SK-N-SH (cell line): ENCODE data around the gene ZNF774.
"Not testable (repeated sequence)": the region's sequence is repeated elsewhere in the genome, so short reads cannot be mapped to it uniquely, and the experiment has no call there.

Experiments used
- CHD2 ChIP-seq: fragments of 150-350 bp; IDR thresholded peaks from 2 replicates; pipeline ENCODE4 v1.6.1; 2018; ENCODE audit warnings: low read length; ENCODE audit not compliant: partially characterized antibody
- EP300 ChIP-seq, 2 experiments: IDR thresholded peaks; 2 replicates each; pipeline versions ENCODE4 v1.4.0 to v1.6.1; 2012; ENCODE audit warnings: borderline replicate concordance in 1 of 2, low read depth in 1 of 2, low read length in 1 of 2
- FOXM1 ChIP-seq: IDR thresholded peaks from 2 replicates; pipeline ENCODE4 v1.4.0; 2012; ENCODE audit warnings: low read depth, mild to moderate bottlenecking
- JUND ChIP-seq: IDR thresholded peaks from 2 replicates; pipeline ENCODE4 v1.4.0; 2012
- RAD21 ChIP-seq: IDR thresholded peaks from 2 replicates; pipeline ENCODE4 v1.6.1; 2012; ENCODE audit warnings: mild to moderate bottlenecking, low read length
- REST ChIP-seq: IDR thresholded peaks from 2 replicates; pipeline ENCODE4 v1.6.1; 2012; ENCODE audit warnings: mild to moderate bottlenecking, low read depth, low read length, moderate library complexity
- TEAD4 ChIP-seq: IDR thresholded peaks from 2 replicates; pipeline ENCODE4 v1.4.0; 2012; ENCODE audit warnings: mild to moderate bottlenecking, borderline replicate concordance; ENCODE audit not compliant: insufficient read depth
- TF ChIP-seq, protein P1 (sequence below): fragments of 200-600 bp; sonication (generic); IDR thresholded peaks from 2 replicates; pipeline ENCODE4 v1.6.1; 2017; ENCODE audit warnings: antibody characterized with exemption, mild to moderate bottlenecking, moderate library complexity
- TF ChIP-seq, protein P2 (sequence below): fragments of 150-350 bp; IDR thresholded peaks from 2 replicates; pipeline ENCODE4 v1.6.1; 2017; ENCODE audit warnings: antibody characterized with exemption, low read length, low read depth, borderline replicate concordance

DNA sequence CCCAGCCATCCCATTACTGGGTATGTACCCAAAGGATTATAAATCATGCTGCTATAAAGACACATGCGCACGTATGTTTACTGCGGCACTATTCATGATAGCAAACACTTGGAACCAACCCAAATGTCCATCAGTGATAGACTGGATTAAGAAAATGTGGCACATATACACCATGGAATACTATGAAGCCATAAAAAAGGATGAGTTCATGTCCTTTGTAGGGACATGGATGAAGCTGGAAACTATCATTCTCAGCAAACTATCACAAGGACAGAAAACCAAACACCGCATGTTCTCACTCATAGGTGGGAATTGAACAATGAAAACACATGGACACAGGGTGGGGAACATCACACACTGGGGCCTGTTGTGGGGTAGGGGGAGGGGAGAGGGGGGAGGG is 58.2 kb downstream of the ZNF774 start:
- TF ChIP-seq, protein P1, sequence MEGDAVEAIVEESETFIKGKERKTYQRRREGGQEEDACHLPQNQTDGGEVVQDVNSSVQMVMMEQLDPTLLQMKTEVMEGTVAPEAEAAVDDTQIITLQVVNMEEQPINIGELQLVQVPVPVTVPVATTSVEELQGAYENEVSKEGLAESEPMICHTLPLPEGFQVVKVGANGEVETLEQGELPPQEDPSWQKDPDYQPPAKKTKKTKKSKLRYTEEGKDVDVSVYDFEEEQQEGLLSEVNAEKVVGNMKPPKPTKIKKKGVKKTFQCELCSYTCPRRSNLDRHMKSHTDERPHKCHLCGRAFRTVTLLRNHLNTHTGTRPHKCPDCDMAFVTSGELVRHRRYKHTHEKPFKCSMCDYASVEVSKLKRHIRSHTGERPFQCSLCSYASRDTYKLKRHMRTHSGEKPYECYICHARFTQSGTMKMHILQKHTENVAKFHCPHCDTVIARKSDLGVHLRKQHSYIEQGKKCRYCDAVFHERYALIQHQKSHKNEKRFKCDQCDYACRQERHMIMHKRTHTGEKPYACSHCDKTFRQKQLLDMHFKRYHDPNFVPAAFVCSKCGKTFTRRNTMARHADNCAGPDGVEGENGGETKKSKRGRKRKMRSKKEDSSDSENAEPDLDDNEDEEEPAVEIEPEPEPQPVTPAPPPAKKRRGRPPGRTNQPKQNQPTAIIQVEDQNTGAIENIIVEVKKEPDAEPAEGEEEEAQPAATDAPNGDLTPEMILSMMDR, result not testable (repeated sequence)
- not testable (repeated sequence) for TF ChIP-seq CHD2; TEAD4; RAD21; FOXM1; REST; EP300 (IDR thresholded peaks at IDR 0.05; ENCODE audit: borderline replicate concordance in 1 of 2, low read depth in 1 of 2, low read length in 1 of 2); JUND
- TF ChIP-seq, protein P2, sequence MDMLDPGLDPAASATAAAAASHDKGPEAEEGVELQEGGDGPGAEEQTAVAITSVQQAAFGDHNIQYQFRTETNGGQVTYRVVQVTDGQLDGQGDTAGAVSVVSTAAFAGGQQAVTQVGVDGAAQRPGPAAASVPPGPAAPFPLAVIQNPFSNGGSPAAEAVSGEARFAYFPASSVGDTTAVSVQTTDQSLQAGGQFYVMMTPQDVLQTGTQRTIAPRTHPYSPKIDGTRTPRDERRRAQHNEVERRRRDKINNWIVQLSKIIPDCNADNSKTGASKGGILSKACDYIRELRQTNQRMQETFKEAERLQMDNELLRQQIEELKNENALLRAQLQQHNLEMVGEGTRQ, result not testable (repeated sequence)
